Tibial nerve (tissue), 4 donors: ENCODE results near the gene ULK3. TPM values are rescaled to one million over a fixed set of nuclear protein-coding genes. Genes with fewer than 3 reads are reported as not detected.

ENCODE experiments used
- DNase-seq, 2 donors: peaks; one replicate each; pipeline ENCODE4 v3.0.0-alpha.2; 2019; ENCODE audit warnings: low spot score in 2 of 2
- H3K27ac ChIP-seq, 4 donors: fragments of 200-600 bp; sonication (generic) in 3 of 4; one replicate each; pipeline ENCODE4 v1.5.1; 2017 to 2019; ENCODE audit warnings: mild to moderate bottlenecking in 1 of 4
- H3K27me3 ChIP-seq, 2 donors: fragments of 200-600 bp; sonication (generic) in 1 of 2; one replicate each; pipeline versions ENCODE4 v1.5.1 to v1.6.0; 2017 to 2019
- H3K36me3 ChIP-seq, 3 donors: fragments of 200-600 bp; sonication (generic); one replicate each; pipeline ENCODE4 v1.5.1; 2018 to 2019
- H3K4me1 ChIP-seq, 4 donors: fragments of 200-600 bp; sonication (generic) in 3 of 4; one replicate each; pipeline ENCODE4 v1.5.1; 2017 to 2019
- H3K4me3 ChIP-seq, 4 donors: fragments of 200-600 bp; sonication (generic) in 3 of 4; one replicate each; pipeline ENCODE4 v1.5.1; 2017 to 2019; ENCODE audit warnings: mild to moderate bottlenecking in 1 of 4, moderate library complexity in 1 of 4
- H3K9me3 ChIP-seq, 4 donors: fragments of 200-600 bp; sonication (generic) in 3 of 4; one replicate each; pipeline ENCODE4 v1.5.1; 2017 to 2019
- CTCF ChIP-seq, 5 experiments: fragments of 200-600 bp in 3 of 5; fragments of 450-650 bp in 2 of 5; sonication (generic) in 3 of 5; IDR thresholded peaks; one replicate each; pipeline ENCODE4 v1.5.1; 2016 to 2019; ENCODE audit warnings: antibody characterized with exemption in 5 of 5, mild to moderate bottlenecking in 3 of 5, moderate library complexity in 2 of 5
- EP300 ChIP-seq, 2 donors: sonication (generic); formaldehyde crosslinking; IDR thresholded peaks; one replicate each; pipeline ENCODE4 v1.6.1; 2017; ENCODE audit warnings: antibody characterized with exemption in 2 of 2, mild to moderate bottlenecking in 1 of 2
- POLR2A ChIP-seq, 2 donors: fragments of 450-650 bp; IDR thresholded peaks; one replicate each; pipeline ENCODE4 v1.6.1; 2017; ENCODE audit warnings: antibody characterized with exemption in 2 of 2, mild to moderate bottlenecking in 2 of 2, moderate library complexity in 2 of 2
- WGBS, 2 donors: methylation state at CpG; one replicate each; pipeline ENCODE4 v1.1.5; 2018; 5-methylcytosine and 5-hydroxymethylcytosine counted together
- total RNA-seq, 4 donors: library from RNA; depleted of rRNA; stranded (reverse); fragments of >200 nt; gene quantifications; one replicate each; pipeline ENCODE4 v1.1.0, GENCODE V29; 2016

Gene ULK3
- total RNA-seq, 4 donors from 2014 or later: 42.6 to 86.7 (median 48.9) TPM

DNA sequence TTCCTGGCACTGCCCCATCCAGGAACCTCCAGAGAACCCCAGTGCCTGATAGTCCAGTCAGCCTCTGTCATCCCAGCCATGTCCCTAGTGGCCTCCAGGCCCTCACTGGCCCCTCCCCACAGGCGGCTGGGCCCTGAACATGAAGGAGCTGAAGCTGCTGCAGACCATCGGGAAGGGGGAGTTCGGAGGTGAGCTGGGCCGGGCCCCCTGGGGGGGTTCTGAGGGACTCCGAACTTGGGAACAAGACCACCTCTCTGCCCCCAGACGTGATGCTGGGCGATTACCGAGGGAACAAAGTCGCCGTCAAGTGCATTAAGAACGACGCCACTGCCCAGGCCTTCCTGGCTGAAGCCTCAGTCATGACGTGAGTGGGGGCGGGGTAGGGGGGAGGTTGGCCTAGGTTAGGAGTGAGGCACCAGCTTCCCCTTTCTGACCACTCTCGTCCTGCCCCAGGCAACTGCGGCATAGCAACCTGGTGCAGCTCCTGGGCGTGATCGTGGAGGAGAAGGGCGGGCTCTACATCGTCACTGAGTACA lies 42.3 kb downstream of the ULK3 start:
- TF ChIP-seq POLR2A (IDR thresholded peaks at IDR 0.05) (no peak), EP300 (IDR thresholded peaks at IDR 0.05) (no peak)
- H3K36me3 ChIP-seq: peaks cover 0 to 65% (median 14%) of the 10 kb centered on the region in 3 donors
- 79 to 83% methylated on average over 19 to 20 of the region's 20 CpGs for WGBS, 2 donors
- peak overlapping the region in 1 of 4 donors; percentile 20 for H3K27ac ChIP-seq
- no peak overlapping the region for H3K4me3 ChIP-seq
- H3K9me3 ChIP-seq: no peaks in the 10 kb centered on the region
- H3K4me1 ChIP-seq: peaks cover 0 to 22% (median 14%) of the 10 kb centered on the region in 4 donors
- DNase-seq: no peak
- H3K27me3 ChIP-seq: no peaks in the 10 kb centered on the region

- peak; percentile 49 to 61 for DNase-seq
- H3K27ac ChIP-seq: peak overlapping the region in 2 of 4 donors; percentile 21 to 43
- no peak overlapping the region for H3K4me3 ChIP-seq
- no peaks in the 10 kb centered on the region for H3K27me3 ChIP-seq
- peak; percentile 95 to 98 (median 97) for TF ChIP-seq CTCF (IDR thresholded peaks at IDR 0.05)
- TF ChIP-seq POLR2A (IDR thresholded peaks at IDR 0.05): no peak
- TF ChIP-seq EP300 (IDR thresholded peaks at IDR 0.05): peak in 1 of 2 donors; percentile 22
- H3K36me3 ChIP-seq: peaks cover 0 to 65% (median 14%) of the 10 kb centered on the region in 3 donors
- H3K9me3 ChIP-seq: no peaks in the 10 kb centered on the region
- 41 to 48% methylated on average over 16 to 17 of the region's 18 CpGs for WGBS, 2 donors
- peaks cover 0 to 25% (median 14%) of the 10 kb centered on the region in 4 donors for H3K4me1 ChIP-seq
These were observed 42.9 kb downstream of the ULK3 start for GRCh38 chr15:74799856-74800558.

DNA sequence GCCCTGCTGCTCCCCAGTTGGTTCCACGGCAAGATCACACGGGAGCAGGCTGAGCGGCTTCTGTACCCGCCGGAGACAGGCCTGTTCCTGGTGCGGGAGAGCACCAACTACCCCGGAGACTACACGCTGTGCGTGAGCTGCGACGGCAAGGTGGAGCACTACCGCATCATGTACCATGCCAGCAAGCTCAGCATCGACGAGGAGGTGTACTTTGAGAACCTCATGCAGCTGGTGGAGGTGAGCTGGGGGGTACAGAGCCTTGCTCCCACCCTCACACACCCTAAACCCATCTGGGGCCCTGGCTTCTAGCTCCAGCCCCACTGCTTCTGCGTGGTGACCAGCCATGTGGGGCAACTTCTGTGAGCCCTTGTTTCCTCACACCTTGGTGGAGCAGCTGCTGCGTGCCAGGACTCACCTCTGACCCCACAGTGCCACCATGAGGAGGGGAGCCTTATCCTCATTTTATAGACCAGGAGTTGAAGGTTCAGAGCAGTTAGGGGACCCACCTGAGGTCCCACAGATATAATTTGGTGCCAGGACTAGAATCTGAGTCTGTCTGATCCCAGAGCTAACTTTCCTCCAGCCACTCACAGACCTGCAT lies 43.6 kb downstream of the ULK3 start:
- 81 to 91% methylated on average over 13 of the region's 16 CpGs for WGBS, 2 donors
- H3K36me3 ChIP-seq: peaks cover 0 to 60% (median 14%) of the 10 kb centered on the region in 3 donors
- no peaks in the 10 kb centered on the region for H3K9me3 ChIP-seq
- H3K4me3 ChIP-seq: no peak overlapping the region
- peak overlapping the region in 1 of 4 donors; percentile 21 for H3K27ac ChIP-seq
- no peaks in the 10 kb centered on the region for H3K27me3 ChIP-seq
- no peak for TF ChIP-seq CTCF (IDR thresholded peaks at IDR 0.05)
- TF ChIP-seq POLR2A (IDR thresholded peaks at IDR 0.05): no peak
- TF ChIP-seq EP300 (IDR thresholded peaks at IDR 0.05): no peak
- peaks cover 0 to 31% (median 14%) of the 10 kb centered on the region in 4 donors for H3K4me1 ChIP-seq
- DNase-seq: no peak

- TF ChIP-seq POLR2A (IDR thresholded peaks at IDR 0.05) (no peak), EP300 (IDR thresholded peaks at IDR 0.05) (no peak), CTCF (IDR thresholded peaks at IDR 0.05) (no peak)
- Histone ChIP-seq H3K36me3 (peaks cover 0 to 53% (median 14%) of the 10 kb centered on the region in 3 donors), H3K4me1 (peaks cover 0 to 37% (median 16%) of the 10 kb centered on the region in 4 donors), H3K27ac (peak overlapping the region in 1 of 4 donors; percentile 34), H3K4me3 (no peak overlapping the region), H3K27me3 (no peaks in the 10 kb centered on the region), H3K9me3 (no peaks in the 10 kb centered on the region)
- DNase-seq: no peak
- 78 to 79% methylated on average over 15 to 25 of the region's 25 CpGs for WGBS, 2 donors
These were observed 44.3 kb downstream of the ULK3 start for GRCh38 chr15:74798388-74799254.

GRCh38 chr15:74795966-74796625 lies 46.9 kb downstream of the ULK3 start:
- WGBS, 2 donors: 90 to 93% methylated on average over 14 of the region's 14 CpGs
- no peak for TF ChIP-seq EP300 (IDR thresholded peaks at IDR 0.05)
- TF ChIP-seq CTCF (IDR thresholded peaks at IDR 0.05): no peak
- TF ChIP-seq POLR2A (IDR thresholded peaks at IDR 0.05): no peak
- Histone ChIP-seq H3K9me3 (no peaks in the 10 kb centered on the region), H3K4me1 (peaks cover 0 to 62% (median 40%) of the 10 kb centered on the region in 4 donors), H3K4me3 (no peak overlapping the region), H3K27ac (no peak overlapping the region), H3K36me3 (peaks cover 0 to 27% (median 5%) of the 10 kb centered on the region in 3 donors), H3K27me3 (no peaks in the 10 kb centered on the region)
- DNase-seq: no peak
